Naive thymus-derived CD4-positive, alpha-beta T cell (primary cell): ENCODE data around the gene GRAMD2A. TPM values are rescaled to one million over a fixed set of nuclear protein-coding genes. Genes with fewer than 3 reads are reported as not detected.

Source experiments
- ATAC-seq: fragments of 150-1000 bp; cut with Tn5 transposase; 2 replicates; pipeline ENCODE4 v1.10.0; 2021; ENCODE audit warnings: mild to moderate bottlenecking, moderate library complexity
- CTCF ChIA-PET: fragments of 350-600 bp; sonication (Branson Sonifier 250); formaldehyde crosslinking; loops from one replicate; lab custom pipeline; 2021; ENCODE audit warnings: antibody characterized with exemption; lab: Charles Lee
- POLR2A ChIA-PET: fragments of 350-600 bp; sonication (Branson Sonifier 250); formaldehyde crosslinking; loops from one replicate; lab custom pipeline; 2021; ENCODE audit warnings: antibody characterized with exemption, inconsistent platforms; lab: Charles Lee
- DNase-seq, 9 donors: peaks; one replicate each; pipeline versions ENCODE4 v3.0.0 to v3.0.0-alpha.2; 2020 to 2022; ENCODE audit warnings: mixed read lengths in 1 of 9
- H3K27ac ChIP-seq: one replicate; pipeline ENCODE4 v1.7.0; 2013; ENCODE audit warnings: mild to moderate bottlenecking, low read depth, low read length, moderate library complexity
- H3K27me3 ChIP-seq, 2 donors: one replicate each; pipeline ENCODE4 v1.7.0; 2013; ENCODE audit warnings: low read length in 2 of 2, mild to moderate bottlenecking in 2 of 2, moderate library complexity in 2 of 2; ENCODE audit not compliant: control insufficient read depth in 2 of 2, insufficient read depth in 2 of 2
- H3K36me3 ChIP-seq, 3 experiments: 1 replicate in 2 of 3; 2 replicates in 1 of 3; pipeline ENCODE4 v1.7.0; 2013; ENCODE audit warnings: low read length in 3 of 3, mild to moderate bottlenecking in 3 of 3, moderate library complexity in 1 of 3; ENCODE audit not compliant: insufficient read depth in 3 of 3, control insufficient read depth in 2 of 3
- H3K4me1 ChIP-seq, 2 donors: one replicate each; pipeline ENCODE4 v1.7.0; 2013; ENCODE audit warnings: low read length in 2 of 2, mild to moderate bottlenecking in 2 of 2, moderate library complexity in 1 of 2; ENCODE audit not compliant: control insufficient read depth in 2 of 2, insufficient read depth in 2 of 2
- H3K4me3 ChIP-seq: 2 replicates; pipeline ENCODE4 v1.7.0; 2013; ENCODE audit warnings: mild to moderate bottlenecking, low read length
- H3K9me3 ChIP-seq, 3 experiments: 1 replicate in 2 of 3; 2 replicates in 1 of 3; pipeline ENCODE4 v1.7.0; 2013; ENCODE audit warnings: low read length in 3 of 3; ENCODE audit not compliant: control insufficient read depth in 2 of 3
- H3K27ac Mint-ChIP-seq, 9 donors: one replicate each; pipeline ENCODE4 v1.8.0; 2020 to 2022; ENCODE audit warnings: mixed read lengths in 9 of 9, mild to moderate bottlenecking in 8 of 9, moderate library complexity in 5 of 9, inconsistent platforms in 2 of 9
- H3K27me3 Mint-ChIP-seq, 5 donors: one replicate each; pipeline ENCODE4 v1.8.0; 2021 to 2022; ENCODE audit warnings: mixed read lengths in 5 of 5, mild to moderate bottlenecking in 1 of 5
- H3K36me3 Mint-ChIP-seq, 5 donors: one replicate each; pipeline ENCODE4 v1.8.0; 2020 to 2022; ENCODE audit warnings: mixed read lengths in 5 of 5, mild to moderate bottlenecking in 3 of 5, inconsistent platforms in 1 of 5
- H3K4me1 Mint-ChIP-seq, 7 donors: one replicate each; pipeline ENCODE4 v1.8.0; 2020 to 2022; ENCODE audit warnings: mixed read lengths in 7 of 7, mild to moderate bottlenecking in 3 of 7, inconsistent platforms in 1 of 7
- H3K4me3 Mint-ChIP-seq, 10 donors: one replicate each; pipeline ENCODE4 v1.8.0; 2020 to 2022; ENCODE audit warnings: mild to moderate bottlenecking in 10 of 10, mixed read lengths in 10 of 10, moderate library complexity in 6 of 10, inconsistent platforms in 2 of 10
- H3K9me3 Mint-ChIP-seq, 11 donors: one replicate each; pipeline ENCODE4 v1.8.0; 2020 to 2022; ENCODE audit warnings: mixed read lengths in 11 of 11, mild to moderate bottlenecking in 4 of 11, inconsistent platforms in 1 of 11, moderate library complexity in 1 of 11
- intact Hi-C, 2 donors: fragments of 100-400 bp; cut with micrococcal nuclease; formaldehyde crosslinking; loops; one replicate each; pipeline ENCODE4 v1.15.1; 2023
- polyA plus RNA-seq, 2 donors: library from polyadenylated mRNA; unstranded; fragments of 300-500 nt; fragmentation: Illumina TruSeq; gene quantifications; one replicate each; pipeline ENCODE4 v1.2.3, GENCODE V29; 2021
- total RNA-seq, 6 experiments: library from RNA in 5 of 6; stranded (reverse) in 5 of 6; gene quantifications; 1 replicate in 5 of 6; 2 replicates in 1 of 6; pipeline ENCODE4 v1.2.3 and lab custom pipeline; 2021 to 2026

The GRAMD2A gene
- total and polyA plus RNA-seq, 7 experiments from 2014 or later, result not detected

DNA sequence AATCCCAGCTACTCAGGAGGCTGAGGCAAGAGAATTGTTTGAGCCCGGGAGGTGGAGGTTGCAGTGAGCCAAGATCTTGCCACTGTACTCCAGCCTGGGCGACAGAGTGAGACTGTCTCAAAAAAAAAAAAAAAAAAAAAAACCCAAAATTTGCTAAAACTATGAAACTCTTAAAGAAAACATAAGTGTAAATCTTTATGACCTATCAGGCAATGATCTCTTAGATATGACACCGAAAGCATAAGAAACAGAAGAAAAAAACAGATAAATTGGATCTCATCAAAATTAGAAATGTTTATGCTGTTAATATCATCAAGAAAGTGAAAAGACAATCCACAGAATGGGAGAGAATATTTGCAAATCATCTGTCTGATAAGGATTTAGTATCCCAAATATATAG lies 15.3 kb downstream of the GRAMD2A start:
- Histone ChIP-seq H3K4me1 (no peaks in the 10 kb centered on the region), H3K27ac (no peak overlapping the region), H3K36me3 (no peaks in the 10 kb centered on the region), H3K27me3 (no peaks in the 10 kb centered on the region), H3K9me3 (no peaks in the 10 kb centered on the region), H3K4me3 (no peak overlapping the region)
- ATAC-seq (no peak), DNase-seq (no peak)
- H3K27ac Mint-ChIP-seq, result no peak overlapping the region
- no peaks in the 10 kb centered on the region for H3K36me3 Mint-ChIP-seq
- H3K4me1 Mint-ChIP-seq, result no peaks in the 10 kb centered on the region
- no peaks in the 10 kb centered on the region for H3K9me3 Mint-ChIP-seq
- ChIA-PET CTCF (no interaction called here), POLR2A (no interaction called here)
- H3K27me3 Mint-ChIP-seq, result peaks cover 23 to 51% (median 34%) of the 10 kb centered on the region in 5 donors
- H3K4me3 Mint-ChIP-seq, result no peak overlapping the region
- intact Hi-C loops, result no loop called here

DNA sequence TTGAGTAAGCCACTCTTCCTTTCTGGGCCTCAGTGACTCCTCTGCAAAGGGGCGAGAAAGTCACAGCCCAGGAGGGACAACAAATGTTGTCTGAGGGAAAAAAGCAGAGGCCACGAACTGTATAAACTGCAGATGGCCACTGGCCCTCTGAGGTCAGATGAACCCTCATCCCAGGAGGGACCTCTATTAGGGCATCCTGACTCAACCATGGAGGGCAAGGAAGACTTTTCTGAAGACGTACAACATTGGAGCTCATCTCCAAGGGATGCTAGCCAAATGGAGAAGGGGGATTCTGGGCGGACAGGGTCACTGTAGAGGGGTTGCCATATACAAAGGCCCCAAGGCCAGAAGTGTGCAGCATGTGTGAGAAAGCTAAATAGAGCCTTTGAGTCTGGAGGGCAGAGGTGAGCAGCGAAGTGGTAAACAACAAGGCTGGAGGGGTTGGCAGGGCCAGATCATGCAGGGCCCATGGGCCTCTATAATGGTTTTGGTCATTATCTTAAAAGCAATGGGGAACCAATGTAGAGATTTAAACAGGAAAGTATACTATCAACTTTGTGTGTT lies 16.7 kb downstream of the GRAMD2A start:
- Mint-ChIP-seq H3K4me3 (no peak overlapping the region), H3K36me3 (no peaks in the 10 kb centered on the region), H3K4me1 (no peaks in the 10 kb centered on the region), H3K9me3 (no peaks in the 10 kb centered on the region), H3K27ac (peak overlapping the region in 1 of 9 donors; percentile 10), H3K27me3 (peaks cover 23 to 42% (median 34%) of the 10 kb centered on the region in 5 donors)
- intact Hi-C loops, result no loop called here
- no peaks in the 10 kb centered on the region for H3K4me1 ChIP-seq
- H3K36me3 ChIP-seq, result no peaks in the 10 kb centered on the region
- DNase-seq, result no peak
- no peak overlapping the region for H3K4me3 ChIP-seq
- no peaks in the 10 kb centered on the region for H3K27me3 ChIP-seq
- no peaks in the 10 kb centered on the region for H3K9me3 ChIP-seq
- ChIA-PET CTCF (interaction anchor here (0.6 kb wide), 1 partner anchor 291 kb away, joined by 3 read pairs; no protein-coding TSS in a partner anchor), POLR2A (no interaction called here)
- no peak for ATAC-seq
- H3K27ac ChIP-seq, result no peak overlapping the region

GRCh38 chr15:72179950-72180581 lies 17.5 kb downstream of the GRAMD2A start:
- ChIA-PET CTCF (no interaction called here), POLR2A (no interaction called here)

GRCh38 chr15:72178976-72179585 lies 18.5 kb downstream of the GRAMD2A start:
- no peaks in the 10 kb centered on the region for H3K4me1 ChIP-seq
- ATAC-seq (no peak), DNase-seq (no peak)
- Mint-ChIP-seq H3K27me3 (peaks cover 18 to 36% (median 28%) of the 10 kb centered on the region in 5 donors), H3K4me3 (no peak overlapping the region), H3K4me1 (peaks cover 0 to 2% (median 0%) of the 10 kb centered on the region in 7 donors), H3K9me3 (no peaks in the 10 kb centered on the region), H3K27ac (no peak overlapping the region), H3K36me3 (no peaks in the 10 kb centered on the region)
- no peaks in the 10 kb centered on the region for H3K36me3 ChIP-seq
- POLR2A ChIA-PET, result no interaction called here
- H3K9me3 ChIP-seq, result no peaks in the 10 kb centered on the region
- no peaks in the 10 kb centered on the region for H3K27me3 ChIP-seq
- H3K4me3 ChIP-seq, result no peak overlapping the region
- H3K27ac ChIP-seq, result no peak overlapping the region
- intact Hi-C loops, result no loop called here
- CTCF ChIA-PET, result no interaction called here

More at GRCh38 chr15:72179950-72180581, 17.5 kb downstream of the GRAMD2A start:
- Histone ChIP-seq H3K27ac (no peak overlapping the region), H3K4me1 (no peaks in the 10 kb centered on the region), H3K4me3 (no peak overlapping the region), H3K9me3 (no peaks in the 10 kb centered on the region), H3K36me3 (no peaks in the 10 kb centered on the region), H3K27me3 (no peaks in the 10 kb centered on the region)
- no peak overlapping the region for H3K27ac Mint-ChIP-seq
- H3K4me1 Mint-ChIP-seq, result no peaks in the 10 kb centered on the region
- no peaks in the 10 kb centered on the region for H3K9me3 Mint-ChIP-seq
- ATAC-seq (no peak), DNase-seq (no peak)
- no peaks in the 10 kb centered on the region for H3K36me3 Mint-ChIP-seq
- H3K27me3 Mint-ChIP-seq, result peaks cover 21 to 38% (median 34%) of the 10 kb centered on the region in 5 donors
- intact Hi-C loops, result no loop called here
- no peak overlapping the region for H3K4me3 Mint-ChIP-seq

- H3K9me3 ChIP-seq, result no peaks in the 10 kb centered on the region
- CTCF ChIA-PET, result no interaction called here
Measured at GRCh38 chr15:72176743-72177142, 20.8 kb downstream of the GRAMD2A start.

GRCh38 chr15:72176159-72176558 lies 21.4 kb downstream of the GRAMD2A start:
- CTCF ChIA-PET, result no interaction called here
- POLR2A ChIA-PET, result no interaction called here

More at GRCh38 chr15:72176743-72177142, 20.8 kb downstream of the GRAMD2A start:
- ATAC-seq (no peak), DNase-seq (no peak)
- Histone ChIP-seq H3K36me3 (no peaks in the 10 kb centered on the region), H3K27me3 (no peaks in the 10 kb centered on the region), H3K4me3 (no peak overlapping the region), H3K27ac (no peak overlapping the region), H3K4me1 (no peaks in the 10 kb centered on the region)
- POLR2A ChIA-PET, result no interaction called here
- H3K9me3 Mint-ChIP-seq, result no peaks in the 10 kb centered on the region
- H3K36me3 Mint-ChIP-seq, result no peaks in the 10 kb centered on the region
- no peak overlapping the region for H3K27ac Mint-ChIP-seq
- H3K4me3 Mint-ChIP-seq, result no peak overlapping the region
- peaks cover 0 to 2% (median 0%) of the 10 kb centered on the region in 7 donors for H3K4me1 Mint-ChIP-seq
- intact Hi-C loops, result no loop called here
- peaks cover 11 to 20% (median 15%) of the 10 kb centered on the region in 5 donors for H3K27me3 Mint-ChIP-seq

More at GRCh38 chr15:72176159-72176558, 21.4 kb downstream of the GRAMD2A start:
- H3K4me3 Mint-ChIP-seq, result no peak overlapping the region
- H3K27me3 Mint-ChIP-seq, result peaks cover 5 to 14% (median 9%) of the 10 kb centered on the region in 5 donors
- Histone ChIP-seq H3K9me3 (no peaks in the 10 kb centered on the region), H3K27me3 (no peaks in the 10 kb centered on the region), H3K4me3 (no peak overlapping the region), H3K4me1 (no peaks in the 10 kb centered on the region), H3K27ac (no peak overlapping the region), H3K36me3 (no peaks in the 10 kb centered on the region)
- DNase-seq (no peak), ATAC-seq (no peak)
- H3K9me3 Mint-ChIP-seq, result no peaks in the 10 kb centered on the region
- H3K27ac Mint-ChIP-seq, result no peak overlapping the region
- H3K36me3 Mint-ChIP-seq, result no peaks in the 10 kb centered on the region
- peaks cover 0 to 2% (median 0%) of the 10 kb centered on the region in 7 donors for H3K4me1 Mint-ChIP-seq
- intact Hi-C loops, result no loop called here
